SW 1271 (cell line): ENCODE data around the gene PDPR.
"Not testable (repeated sequence)": the region's sequence is repeated elsewhere in the genome, so short reads cannot be mapped to it uniquely, and the experiment has no call there.

Experiments
- DNase-seq, 2 experiments: peaks; one replicate each; lab custom pipeline; 2025; lab: John Stamatoyannopoulos, UW

Gene PDPR

DNA sequence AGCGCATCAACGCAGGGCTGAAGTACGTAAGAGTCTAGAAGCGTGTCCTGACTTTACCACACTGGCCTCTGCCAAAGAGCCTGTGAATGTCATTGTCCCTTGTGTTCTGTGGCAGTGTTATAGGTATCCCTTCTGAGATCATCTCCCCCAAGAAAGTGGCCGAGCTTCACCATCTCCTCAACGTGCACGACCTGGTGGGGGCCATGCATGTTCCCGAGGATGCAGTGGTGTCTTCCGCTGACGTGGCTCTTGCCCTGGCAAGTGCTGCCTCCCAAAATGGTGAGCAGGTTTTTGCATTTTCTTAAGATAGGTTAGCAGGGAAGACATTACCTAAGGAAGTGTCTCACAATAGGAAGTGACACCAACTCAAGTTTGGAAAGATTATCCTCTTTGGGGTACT lies 14.7 kb downstream of the PDPR start:
- DNase-seq = not testable (repeated sequence)

DNA sequence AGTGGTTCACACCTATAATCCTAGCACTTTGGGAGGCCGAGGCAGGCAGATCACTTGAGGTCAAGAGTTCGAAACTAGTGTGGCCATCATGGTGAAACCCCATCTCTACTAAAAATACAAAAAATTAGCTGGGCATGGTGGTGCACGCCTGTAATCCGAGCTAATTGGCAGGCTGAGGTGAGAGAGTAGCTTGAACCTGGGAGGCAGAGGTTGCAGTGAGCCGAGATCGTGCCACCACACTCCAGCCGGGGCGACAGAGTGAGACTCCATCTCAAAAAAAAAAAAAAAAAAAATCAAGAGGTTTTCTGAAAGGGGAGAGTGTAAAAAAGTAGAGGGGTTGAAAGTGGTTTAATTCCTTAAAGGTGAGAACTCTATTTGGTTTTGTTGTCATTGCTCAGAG lies 21.7 kb downstream of the PDPR start:
- not testable (repeated sequence) for DNase-seq

DNA sequence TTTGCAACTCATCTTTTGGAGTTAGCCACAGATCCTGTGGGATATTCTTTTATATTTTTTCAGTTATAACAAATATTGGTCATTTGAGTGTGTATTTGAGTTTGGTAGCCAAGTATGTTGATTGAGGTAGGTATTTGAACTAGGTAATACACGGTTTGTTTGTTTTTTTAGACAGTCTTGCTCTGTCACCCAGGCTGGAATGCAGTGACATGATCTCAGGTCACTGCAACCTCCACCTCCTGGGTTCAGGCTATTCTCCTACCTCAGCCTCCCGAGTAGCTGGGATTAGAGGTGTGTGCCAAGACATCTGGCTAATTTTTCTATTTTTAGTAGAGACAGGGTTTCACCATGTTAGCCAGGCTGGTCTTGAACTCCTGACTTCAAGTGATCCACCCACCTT lies 22.5 kb downstream of the PDPR start:
- DNase-seq = not testable (repeated sequence)

DNA sequence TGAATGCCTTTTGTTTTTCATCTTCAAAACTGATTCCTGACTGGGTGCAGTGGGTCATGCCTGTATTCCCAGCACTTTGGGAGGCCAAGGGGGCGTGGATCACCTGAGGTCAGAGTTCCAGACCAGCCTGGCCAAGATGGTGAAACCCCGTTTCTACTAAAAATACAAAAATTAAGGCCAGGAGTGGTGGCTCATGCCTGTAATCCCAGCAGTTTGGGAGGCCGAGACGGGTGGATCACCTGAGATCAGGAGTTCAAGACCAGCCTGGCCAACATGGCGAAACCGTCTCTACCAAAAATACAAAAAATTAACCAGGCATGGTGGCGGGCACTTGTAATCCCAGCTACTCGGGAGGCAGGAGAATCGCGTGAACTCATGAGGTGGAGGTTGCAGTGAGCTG lies 28.6 kb downstream of the PDPR start:
- DNase-seq = not testable (repeated sequence)

- DNase-seq = not testable (repeated sequence)
Observed at GRCh38 chr16:70143231-70143895, 29.2 kb downstream of the PDPR start.

DNA sequence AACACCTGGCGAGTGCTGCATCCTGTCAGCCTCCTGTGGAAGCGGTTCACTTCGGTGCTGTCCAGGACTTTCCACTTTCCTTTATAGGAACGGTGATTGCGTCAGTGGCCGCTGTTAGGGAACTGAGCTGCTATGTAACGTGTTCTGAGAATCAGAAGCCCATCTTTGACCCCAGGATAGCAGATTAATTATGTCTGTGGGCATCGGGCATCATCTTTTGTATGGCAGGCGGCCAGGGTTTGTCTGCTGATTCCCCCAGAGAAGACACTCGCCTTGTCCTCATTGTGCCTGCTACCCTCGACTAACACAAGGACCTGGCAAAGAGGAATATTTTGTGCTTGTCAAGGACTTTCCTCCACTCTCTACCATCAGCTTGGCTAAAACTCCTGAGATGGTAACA lies 33.7 kb downstream of the PDPR start:
- DNase-seq = not testable (repeated sequence)

GRCh38 chr16:70148453-70148852 lies 34.3 kb downstream of the PDPR start:
- not testable (repeated sequence) for DNase-seq

DNA sequence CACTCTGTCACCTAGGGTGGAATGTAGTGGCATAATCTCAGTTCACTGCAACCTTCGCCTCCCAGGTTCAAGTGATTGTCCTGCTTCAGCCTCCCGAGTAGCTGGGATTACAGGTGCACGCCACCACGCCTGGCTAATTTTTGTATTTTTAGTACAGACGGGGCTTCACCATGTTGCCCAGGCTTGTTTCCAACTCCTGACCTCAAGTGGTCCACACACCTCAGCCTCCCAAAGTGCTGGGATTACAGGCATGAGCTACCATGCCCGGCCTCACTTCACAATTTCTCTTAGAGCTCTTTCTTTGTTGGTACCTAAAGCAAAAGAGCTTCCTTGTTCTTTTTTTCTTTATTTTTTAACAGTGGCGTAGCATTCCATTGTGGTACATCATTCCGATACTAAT lies 35.2 kb downstream of the PDPR start:
- DNase-seq = not testable (repeated sequence)

DNA sequence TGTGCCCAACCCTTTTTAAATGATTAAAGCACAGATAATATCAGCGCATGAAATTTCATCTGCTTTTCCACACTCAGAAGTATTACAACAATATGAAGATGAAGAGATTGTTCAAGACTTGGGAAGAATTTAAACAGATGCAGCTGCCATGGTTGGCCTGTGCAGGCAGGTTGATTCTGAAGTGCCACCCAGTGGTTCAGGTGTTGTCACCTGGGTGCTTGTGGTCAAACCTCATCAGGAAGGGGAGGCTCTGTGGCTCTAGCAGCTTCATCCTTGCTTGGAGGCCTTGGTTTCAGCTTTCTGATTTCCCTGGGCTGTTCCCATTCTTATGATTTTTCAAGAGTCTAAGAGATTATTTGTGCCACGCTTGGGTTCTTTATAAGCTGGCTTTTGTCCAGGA lies 37.3 kb downstream of the PDPR start:
- DNase-seq = no peak

GRCh38 chr16:70151941-70152509 lies 37.9 kb downstream of the PDPR start:
- no peak for DNase-seq

GRCh38 chr16:70152578-70153302 lies 38.6 kb downstream of the PDPR start:
- DNase-seq = no peak

GRCh38 chr16:70154736-70155135 lies 40.6 kb downstream of the PDPR start:
- not testable (repeated sequence) for DNase-seq

GRCh38 chr16:70156207-70156978 lies 42.3 kb downstream of the PDPR start:
- no peak for DNase-seq

DNA sequence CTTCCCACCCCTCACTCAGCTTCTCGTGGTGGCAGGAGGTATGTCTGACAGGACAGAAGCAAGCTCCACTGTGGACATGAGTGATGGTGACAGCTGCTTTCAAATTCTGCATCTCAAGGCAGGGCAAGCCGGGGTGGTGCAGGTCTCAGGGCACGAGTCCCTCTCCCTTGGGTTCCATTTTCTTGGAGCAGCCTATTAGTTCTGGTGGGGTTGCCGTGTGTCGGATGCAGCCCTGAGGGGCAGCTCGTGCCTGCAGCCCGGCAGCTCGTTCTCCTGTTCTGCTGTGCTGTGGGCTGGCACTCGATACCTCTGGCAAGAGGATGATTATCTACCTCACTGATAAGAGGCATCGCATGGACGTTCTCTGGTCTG lies 43.0 kb downstream of the PDPR start:
- DNase-seq = no peak

- no peak for DNase-seq
Observed at GRCh38 chr16:70157477-70158260, 43.5 kb downstream of the PDPR start.

DNA sequence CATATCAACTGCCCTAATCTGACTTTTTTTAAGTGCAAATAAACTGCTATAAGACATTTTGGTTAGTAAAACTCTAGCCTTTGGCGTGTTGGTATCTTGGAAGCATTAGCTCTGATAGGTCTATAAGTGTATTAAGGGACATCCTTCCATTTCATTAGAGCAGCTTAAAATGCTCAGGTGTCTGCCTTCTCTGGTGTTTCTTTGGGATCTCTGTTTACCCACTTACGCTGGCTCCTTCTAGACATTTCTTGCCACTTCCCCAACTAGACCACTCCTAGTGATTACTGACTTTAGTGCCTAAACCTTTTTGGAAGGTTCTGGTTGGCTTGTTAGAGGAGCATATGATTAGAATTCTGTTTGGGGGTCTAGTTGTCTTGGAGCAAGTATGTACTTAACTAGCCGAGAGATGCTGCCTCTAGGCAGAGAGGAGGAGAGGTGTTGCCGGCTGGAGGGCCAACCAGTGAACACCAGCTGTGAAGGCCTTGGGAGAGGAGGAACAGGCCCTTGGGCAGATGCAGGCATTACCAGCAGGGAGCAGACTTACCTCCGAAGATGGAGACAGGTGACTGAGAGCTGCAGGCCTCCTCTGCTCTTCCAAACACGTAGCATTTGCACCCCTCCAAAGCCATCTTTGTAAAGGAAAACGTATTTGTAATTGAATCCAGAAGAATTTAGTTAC lies 44.3 kb downstream of the PDPR start:
- DNase-seq = no peak

GRCh38 chr16:70159355-70160348 lies 45.5 kb downstream of the PDPR start:
- DNase-seq = no peak

- no peak for DNase-seq
Observed at GRCh38 chr16:70160388-70160787, 46.3 kb downstream of the PDPR start.

- no peak for DNase-seq
Observed at GRCh38 chr16:70160821-70161220, 46.7 kb downstream of the PDPR start.

- no peak for DNase-seq
Observed at GRCh38 chr16:70161350-70161749, 47.2 kb downstream of the PDPR start.
